Measurements from ENCODE around the gene CD37.

CD37 gene

DNA sequence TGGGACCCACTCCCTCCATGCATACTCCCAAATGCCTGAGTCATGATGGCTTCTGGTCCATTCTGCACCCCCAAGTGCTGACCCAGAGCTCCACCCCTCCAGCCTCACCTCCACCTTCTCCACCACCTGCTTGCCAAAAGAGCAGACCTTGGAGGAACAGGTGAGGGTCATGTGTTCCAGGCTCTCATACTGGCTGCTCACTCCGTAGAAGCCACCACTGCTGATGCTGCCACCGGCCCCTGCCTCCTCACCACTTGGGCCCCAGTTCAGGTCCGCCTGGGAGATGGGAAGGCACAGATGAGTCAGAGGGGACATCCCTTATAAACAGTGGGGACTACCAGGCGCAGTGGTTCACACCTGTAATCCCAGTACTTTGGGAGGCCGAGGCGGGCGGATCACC is 7.9 kb downstream of the CD37 start:
- no peak overlapping the region for H3K27ac ChIP-seq (ENCODE audit: low read depth, low read length)
- no peaks in the 10 kb centered on the region for H3K9me3 ChIP-seq (ENCODE audit: control insufficient read depth, insufficient read depth, low read length)
- TF ChIP-seq, protein P1, sequence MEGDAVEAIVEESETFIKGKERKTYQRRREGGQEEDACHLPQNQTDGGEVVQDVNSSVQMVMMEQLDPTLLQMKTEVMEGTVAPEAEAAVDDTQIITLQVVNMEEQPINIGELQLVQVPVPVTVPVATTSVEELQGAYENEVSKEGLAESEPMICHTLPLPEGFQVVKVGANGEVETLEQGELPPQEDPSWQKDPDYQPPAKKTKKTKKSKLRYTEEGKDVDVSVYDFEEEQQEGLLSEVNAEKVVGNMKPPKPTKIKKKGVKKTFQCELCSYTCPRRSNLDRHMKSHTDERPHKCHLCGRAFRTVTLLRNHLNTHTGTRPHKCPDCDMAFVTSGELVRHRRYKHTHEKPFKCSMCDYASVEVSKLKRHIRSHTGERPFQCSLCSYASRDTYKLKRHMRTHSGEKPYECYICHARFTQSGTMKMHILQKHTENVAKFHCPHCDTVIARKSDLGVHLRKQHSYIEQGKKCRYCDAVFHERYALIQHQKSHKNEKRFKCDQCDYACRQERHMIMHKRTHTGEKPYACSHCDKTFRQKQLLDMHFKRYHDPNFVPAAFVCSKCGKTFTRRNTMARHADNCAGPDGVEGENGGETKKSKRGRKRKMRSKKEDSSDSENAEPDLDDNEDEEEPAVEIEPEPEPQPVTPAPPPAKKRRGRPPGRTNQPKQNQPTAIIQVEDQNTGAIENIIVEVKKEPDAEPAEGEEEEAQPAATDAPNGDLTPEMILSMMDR (IDR thresholded peaks at IDR 0.05; ENCODE audit: low read depth, low read length, poor library complexity, severe bottlenecking) = no peak
- no peak for TF ChIP-seq EZH2phosphoT487 (IDR thresholded peaks at IDR 0.05; ENCODE audit: borderline replicate concordance, low read length)
- peaks cover 11% of the 10 kb centered on the region; the same call in 1 of the 2 replicates for H4K20me1 ChIP-seq (ENCODE audit: control insufficient read depth, insufficient read depth, low read depth, low read length)
- H3F3A ChIP-seq (ENCODE audit: control insufficient read depth, insufficient read depth) = peaks cover 21% of the 10 kb centered on the region
- no peaks in the 10 kb centered on the region for H3K27me3 ChIP-seq (ENCODE audit: control insufficient read depth, low read length)
- peaks cover 47% of the 10 kb centered on the region for H3K4me1 ChIP-seq (ENCODE audit: control insufficient read depth, low read length)
- no peaks in the 10 kb centered on the region for H3K9me2 ChIP-seq (replicated peaks; ENCODE audit: control insufficient read depth, low read length)
- no peak overlapping the region for H3K4me2 ChIP-seq (ENCODE audit: low read length)
- no peak overlapping the region for H3K4me3 ChIP-seq (ENCODE audit: low read length)
- H3K79me2 ChIP-seq (ENCODE audit: control insufficient read depth, low read length) = peaks cover 14% of the 10 kb centered on the region
- H3K36me3 ChIP-seq (ENCODE audit: control insufficient read depth, low read length) = peaks cover 28% of the 10 kb centered on the region

- Histone ChIP-seq H3K9me3 (ENCODE audit: control insufficient read depth, insufficient read depth, low read length) (peaks cover 6% of the 10 kb centered on the region; the same call in 1 of the 2 replicates), H3K79me2 (ENCODE audit: control insufficient read depth, low read length) (no peaks in the 10 kb centered on the region), H4K20me1 (ENCODE audit: control insufficient read depth, insufficient read depth, low read depth, low read length) (peaks cover 4% of the 10 kb centered on the region; the same call in 1 of the 2 replicates), H3K27ac (ENCODE audit: low read depth, low read length) (no peak overlapping the region), H3K9me2 (replicated peaks; ENCODE audit: control insufficient read depth, low read length) (no peaks in the 10 kb centered on the region), H3K4me3 (ENCODE audit: low read length) (no peak overlapping the region), H3K4me1 (ENCODE audit: control insufficient read depth, low read length) (peaks cover 40% of the 10 kb centered on the region), H3K27me3 (ENCODE audit: control insufficient read depth, low read length) (no peaks in the 10 kb centered on the region), H3K36me3 (ENCODE audit: control insufficient read depth, low read length) (peaks cover 13% of the 10 kb centered on the region), H3F3A (ENCODE audit: control insufficient read depth, insufficient read depth) (peaks cover 10% of the 10 kb centered on the region), H3K4me2 (ENCODE audit: low read length) (no peak overlapping the region)
- no peak for TF ChIP-seq EZH2phosphoT487 (IDR thresholded peaks at IDR 0.05; ENCODE audit: borderline replicate concordance, low read length)
- TF ChIP-seq, protein P1 (IDR thresholded peaks at IDR 0.05; ENCODE audit: low read depth, low read length, poor library complexity, severe bottlenecking) = no peak
Observed at GRCh38 chr19:49344505-49345423, 9.6 kb downstream of the CD37 start.

- Histone ChIP-seq H3F3A (ENCODE audit: control insufficient read depth, insufficient read depth) (no peaks in the 10 kb centered on the region; the same call in 1 of the 2 replicates), H4K20me1 (ENCODE audit: control insufficient read depth, insufficient read depth, low read depth, low read length) (no peaks in the 10 kb centered on the region), H3K27me3 (ENCODE audit: control insufficient read depth, low read length) (no peaks in the 10 kb centered on the region), H3K9me3 (ENCODE audit: control insufficient read depth, insufficient read depth, low read length) (peaks cover 6% of the 10 kb centered on the region; the same call in 1 of the 2 replicates), H3K9me2 (replicated peaks; ENCODE audit: control insufficient read depth, low read length) (no peaks in the 10 kb centered on the region), H3K4me2 (ENCODE audit: low read length) (no peak overlapping the region), H3K79me2 (ENCODE audit: control insufficient read depth, low read length) (no peaks in the 10 kb centered on the region), H3K27ac (ENCODE audit: low read depth, low read length) (no peak overlapping the region), H3K36me3 (ENCODE audit: control insufficient read depth, low read length) (no peaks in the 10 kb centered on the region; the same call in 1 of the 2 replicates), H3K4me1 (ENCODE audit: control insufficient read depth, low read length) (peaks cover 18% of the 10 kb centered on the region), H3K4me3 (ENCODE audit: low read length) (no peak overlapping the region)
- no peak for TF ChIP-seq EZH2phosphoT487 (IDR thresholded peaks at IDR 0.05; ENCODE audit: borderline replicate concordance, low read length)
- TF ChIP-seq, protein P1 (IDR thresholded peaks at IDR 0.05; ENCODE audit: low read depth, low read length, poor library complexity, severe bottlenecking) = no peak
Observed at GRCh38 chr19:49347191-49347590, 12.0 kb downstream of the CD37 start.
